ENCODE measurements around the gene USP50. TPM values are rescaled to one million over a fixed set of nuclear protein-coding genes. Genes with fewer than 3 reads are reported as not detected.

Gene USP50
- total and polyA plus RNA-seq, 8 donors = 5.7 TPM; not detected in 7

Small RNA genes within 50 kb of the gene (small RNA-seq; reads per million reads assigned to genes)
- gene RNA5SP395 = 0 to 0.30 (median 0) reads per million in 4 donors

Other genes with a start within 250 kb of the USP50 start
- 10 to 100 TPM in 4 of 5 donors, 1 to 10 TPM in 1; 4.1 to 94.6 (median 33.4) TPM for gene GABPB1, start 191.5 kb downstream of the USP50 start, total RNA-seq
- gene GABPB1, start 191.5 kb downstream of the USP50 start, polyA plus RNA-seq = 1 to 10 TPM; 5.8 to 7.5 (median 6.4) TPM
- gene USP8, start 122.3 kb downstream of the USP50 start, total RNA-seq = 10 to 100 TPM; 20.5 to 73.9 (median 51.9) TPM
- 10 to 100 TPM; 13.7 to 31.0 (median 27.0) TPM for gene USP8, start 122.3 kb downstream of the USP50 start, polyA plus RNA-seq
- 10 to 100 TPM; 23.7 to 92.8 (median 41.6) TPM for gene TRPM7, start 140.1 kb upstream of the USP50 start, total RNA-seq
- 1 to 10 TPM; 4.0 to 6.3 (median 6.0) TPM for gene TRPM7, start 140.1 kb upstream of the USP50 start, polyA plus RNA-seq
- 100 to 1,000 TPM in 1 of 5 donors, 10 to 100 TPM in 4; 30.9 to 234 (median 74.1) TPM for gene SPPL2A, start 219.0 kb upstream of the USP50 start, total RNA-seq
- gene SPPL2A, start 219.0 kb upstream of the USP50 start, polyA plus RNA-seq = 10 to 100 TPM; 18.4 to 24.2 (median 18.5) TPM